Measurements from ENCODE around the gene ADAMTSL4. TPM values are rescaled to one million over a fixed set of nuclear protein-coding genes. Genes with fewer than 3 reads are reported as not detected.
A peak's percentile ranks its signal among the peaks of the same experiment; 100 is the strongest.

Gene ADAMTSL4
- total RNA-seq, 1 donor from 2014 or later: 64.6 TPM

GRCh38 chr1:150514913-150515327 lies 34.3 kb upstream of the ADAMTSL4 start:
- DNase-seq (ENCODE audit: extremely low spot score in 2 of 2): no peak
- no peaks in the 10 kb centered on the region for H3K9me3 ChIP-seq
- H3K27ac ChIP-seq: peak overlapping the region; percentile 91
- H3K36me3 ChIP-seq: peaks cover 0 to 2% of the 10 kb centered on the region in 2 donors
- intact Hi-C loops (cut with DNase I): loop anchor here (5.0 kb wide), 1 partner anchor 37 kb away; no protein-coding TSS in a partner anchor
- TF ChIP-seq POLR2AphosphoS5 (IDR thresholded peaks at IDR 0.05; ENCODE audit: insufficient read depth in 1 of 2, low read depth in 1 of 2) (no peak), POLR2A (IDR thresholded peaks at IDR 0.05) (no peak), CTCF (IDR thresholded peaks at IDR 0.05) (no peak)
- peaks cover 29% of the 10 kb centered on the region for H3K4me1 ChIP-seq
- H3K4me3 ChIP-seq: peak overlapping the region; percentile 59 to 60
- no peaks in the 10 kb centered on the region for H3K27me3 ChIP-seq

- intact Hi-C loops (cut with DNase I): loop anchor here (5.0 kb wide), 1 partner anchor 37 kb away; no protein-coding TSS in a partner anchor
- peak in 1 of 2 donors; percentile 97 for DNase-seq (ENCODE audit: extremely low spot score in 2 of 2)
- Histone ChIP-seq H3K9me3 (no peaks in the 10 kb centered on the region), H3K4me1 (peaks cover 29% of the 10 kb centered on the region), H3K36me3 (no peaks in the 10 kb centered on the region), H3K27me3 (no peaks in the 10 kb centered on the region), H3K27ac (peak within 1 kb of the TSS; percentile 91), H3K4me3 (peak within 1 kb of the TSS; percentile 59 to 60)
- TF ChIP-seq POLR2AphosphoS5 (IDR thresholded peaks at IDR 0.05; ENCODE audit: insufficient read depth in 1 of 2, low read depth in 1 of 2): peak; percentile 87 to 89
- TF ChIP-seq CTCF (IDR thresholded peaks at IDR 0.05): peak in 1 of 3 experiments; percentile 15
- no peak for TF ChIP-seq POLR2A (IDR thresholded peaks at IDR 0.05)
Measured at GRCh38 chr1:150515328-150516049, 33.7 kb upstream of the ADAMTSL4 start, which contains the start of gene FALEC. Gene FALEC, plus strand, starts transcription at chr1:150515752.

- Histone ChIP-seq H3K4me3 (peak overlapping the region; percentile 59 to 60), H3K36me3 (no peaks in the 10 kb centered on the region), H3K27ac (peak overlapping the region; percentile 91), H3K4me1 (peaks cover 29% of the 10 kb centered on the region), H3K9me3 (no peaks in the 10 kb centered on the region), H3K27me3 (no peaks in the 10 kb centered on the region)
- intact Hi-C loops (cut with DNase I): loop anchor here (5.0 kb wide), 1 partner anchor 36 kb away; no protein-coding TSS in a partner anchor
- TF ChIP-seq POLR2A (IDR thresholded peaks at IDR 0.05) (no peak), POLR2AphosphoS5 (IDR thresholded peaks at IDR 0.05; ENCODE audit: insufficient read depth in 1 of 2, low read depth in 1 of 2) (no peak), CTCF (IDR thresholded peaks at IDR 0.05) (peak in 1 of 3 experiments; percentile 3)
- no peak for DNase-seq (ENCODE audit: extremely low spot score in 2 of 2)
Measured at GRCh38 chr1:150516050-150516591, 33.1 kb upstream of the ADAMTSL4 start.

- no peaks in the 10 kb centered on the region for H3K36me3 ChIP-seq
- H3K9me3 ChIP-seq: no peaks in the 10 kb centered on the region
- intact Hi-C loops (cut with DNase I): loop anchor here (5.0 kb wide), 1 partner anchor 36 kb away; no protein-coding TSS in a partner anchor
- peak overlapping the region; percentile 59 to 60 for H3K4me3 ChIP-seq
- no peaks in the 10 kb centered on the region for H3K27me3 ChIP-seq
- peaks cover 29% of the 10 kb centered on the region for H3K4me1 ChIP-seq
- H3K27ac ChIP-seq: peak overlapping the region; percentile 91
- TF ChIP-seq POLR2AphosphoS5 (IDR thresholded peaks at IDR 0.05; ENCODE audit: insufficient read depth in 1 of 2, low read depth in 1 of 2) (no peak), CTCF (IDR thresholded peaks at IDR 0.05) (no peak)
- no peak for DNase-seq (ENCODE audit: extremely low spot score in 2 of 2)
Measured at GRCh38 chr1:150516616-150517015, 32.6 kb upstream of the ADAMTSL4 start.

All from vagina (tissue), 2 donors.